K562 (cell line): Measurements from ENCODE around the gene C1orf122. TPM values are rescaled to one million over a fixed set of nuclear protein-coding genes. Genes with fewer than 3 reads are reported as not detected.
A peak's percentile ranks its signal among the peaks of the same experiment; 100 is the strongest.

ENCODE experiments used
- ATAC-seq: fragments of 200-7000 bp; cut with Tn5 transposase; 3 replicates; pipeline ENCODE4 v1.9.1; 2020; ENCODE audit warnings: moderate library complexity
- BruUV-seq: library from RNA; stranded (reverse); fragments of 400-500 nt; replicated peaks from 2 replicates; lab custom pipeline; 2021; lab: Mats Ljungman, UMichigan
- CTCF ChIA-PET: fragments of 300-600 bp; formaldehyde crosslinking; extraction: SDS; loops from one replicate; lab custom pipeline; 2021; ENCODE audit warnings: low intra/inter-chr PET ratio; lab: Yijun Ruan, JAX
- POLR2A ChIA-PET: fragments of 300-600, 350-650 bp; sonication (Branson Sonifier 250); formaldehyde crosslinking; extraction: SDS; loops from one replicate; lab custom pipeline; 2021; ENCODE audit warnings: antibody characterized with exemption, inconsistent platforms; lab: Yijun Ruan, JAX
- DNase-seq, 4 experiments: peaks; one replicate each; pipeline versions ENCODE4 v3.0.0 to v3.0.0-alpha.2; 2011 to 2018; ENCODE audit warnings: low spot score in 3 of 4, mixed read lengths in 3 of 4; ENCODE audit errors: extremely low read depth in 1 of 4
- FAIRE-seq: peaks from 2 replicates; lab custom pipeline; 2011; peaks lifted over from hg19 to GRCh38; lab: Jason Lieb, UNC
- H2AFZ ChIP-seq: 2 replicates; pipeline ENCODE4 v1.6.0; 2011; ENCODE audit warnings: low read depth, low read length, control low read depth, inconsistent platforms
- H3K27ac ChIP-seq: fragments of 200-600 bp; 3 replicates; pipeline ENCODE4 v1.8.0; 2011; ENCODE audit warnings: low read depth, mild to moderate bottlenecking, control low read depth, inconsistent platforms, low read length, moderate library complexity, mixed read lengths; ENCODE audit errors: extremely low read depth
- H3K27me3 ChIP-seq, 2 experiments: fragments of 300-600 bp in 1 of 2; 2 replicates in 1 of 2; 3 replicates in 1 of 2; pipeline versions ENCODE4 v1.6.0 to v1.8.0; 2011; ENCODE audit warnings: inconsistent platforms in 2 of 2, low read length in 2 of 2, mild to moderate bottlenecking in 1 of 2, mixed read lengths in 1 of 2, moderate library complexity in 1 of 2; ENCODE audit not compliant: control insufficient read depth in 2 of 2, insufficient read depth in 2 of 2
- H3K36me3 ChIP-seq: fragments of 300-600 bp; 3 replicates; pipeline ENCODE4 v1.8.0; 2011; ENCODE audit warnings: mild to moderate bottlenecking, low read length, inconsistent platforms; ENCODE audit not compliant: control insufficient read depth, insufficient read depth
- H3K4me1 ChIP-seq, 2 experiments: fragments of 200-600 bp in 1 of 2; replicated peaks in 1 of 2; 2 replicates in 1 of 2; 3 replicates in 1 of 2; pipeline versions ENCODE4 v1.5.1 to v1.8.0; 2011; ENCODE audit warnings: inconsistent platforms in 2 of 2, low read length in 2 of 2, mild to moderate bottlenecking in 1 of 2, mixed read lengths in 1 of 2, moderate library complexity in 1 of 2; ENCODE audit not compliant: control insufficient read depth in 2 of 2, insufficient read depth in 2 of 2
- H3K4me2 ChIP-seq: 2 replicates; pipeline ENCODE4 v1.6.1; 2011; ENCODE audit warnings: low read length, control low read depth, inconsistent platforms, mixed read lengths; ENCODE audit not compliant: insufficient read depth
- H3K4me3 ChIP-seq: fragments of 200-600 bp; sonication (generic), shearing (Covaris generic); 2 replicates; pipeline ENCODE4 v1.5.1; 2016; ENCODE audit warnings: control low read depth, inconsistent platforms
- H3K79me2 ChIP-seq: fragments of 200-600 bp; 3 replicates; pipeline ENCODE4 v1.8.0; 2011; ENCODE audit warnings: low read length, inconsistent platforms; ENCODE audit not compliant: control insufficient read depth, insufficient read depth
- H3K9ac ChIP-seq, 2 experiments: 2 replicates each; pipeline versions ENCODE4 v1.6.0 to v1.6.1; 2011; ENCODE audit warnings: low read depth in 2 of 2, low read length in 2 of 2, control low read depth in 1 of 2, inconsistent platforms in 1 of 2, mild to moderate bottlenecking in 1 of 2, mixed read lengths in 1 of 2; ENCODE audit not compliant: insufficient read depth in 1 of 2
- H3K9me1 ChIP-seq: one replicate; pipeline ENCODE4 v1.6.0; 2011; ENCODE audit warnings: inconsistent platforms, mild to moderate bottlenecking, low read length, moderate library complexity; ENCODE audit not compliant: control insufficient read depth, insufficient read depth
- H3K9me3 ChIP-seq: replicated peaks from 2 replicates; pipeline ENCODE4 v1.5.1; 2011; ENCODE audit warnings: low read depth, low read length, inconsistent platforms; ENCODE audit not compliant: control insufficient read depth, insufficient read depth
- H4K20me1 ChIP-seq: replicated peaks from 2 replicates; pipeline ENCODE4 v1.6.1; 2011; ENCODE audit warnings: low read length, inconsistent platforms, mixed read lengths; ENCODE audit not compliant: control insufficient read depth, insufficient read depth
- BMI1 ChIP-seq: fragments of 150-350 bp; IDR thresholded peaks from 2 replicates; pipeline ENCODE4 v1.6.1; 2014; ENCODE audit warnings: low read length
- HEY1 ChIP-seq: fragments of 250-450 bp; sonication (Bioruptor Pico); IDR thresholded peaks from 2 replicates; pipeline ENCODE4 v1.5.0; 2020; ENCODE audit warnings: mild to moderate bottlenecking, moderate library complexity, borderline replicate concordance
- HIVEP1 ChIP-seq: fragments of 250-450 bp; sonication (Bioruptor Pico); IDR thresholded peaks from 2 replicates; pipeline ENCODE4 v1.4.0; 2020; ENCODE audit warnings: mild to moderate bottlenecking
- SP2 ChIP-seq: IDR thresholded peaks from 2 replicates; pipeline ENCODE4 v1.6.1; 2011; ENCODE audit warnings: mild to moderate bottlenecking, low read depth, low read length, moderate library complexity; ENCODE audit not compliant: poor library complexity, severe bottlenecking; ENCODE audit errors: extremely low read depth
- ZNF699 ChIP-seq: fragments of 250-450 bp; sonication (Bioruptor Pico); IDR thresholded peaks from 2 replicates; pipeline ENCODE4 v1.8.0; 2021; ENCODE audit warnings: mild to moderate bottlenecking, moderate library complexity; ENCODE audit not compliant: insufficient replicate concordance
- WGBS: fragments of 100-300 bp; shearing (Covaris generic); methylation state at CpG from one replicate; pipeline ENCODE4 v1.1.6; 2016; ENCODE audit warnings: low coverage, mixed read lengths; ENCODE audit not compliant: insufficient coverage; ENCODE audit errors: missing lambda C conversion rate; 5-methylcytosine and 5-hydroxymethylcytosine counted together
- in situ Hi-C: fragments of 300-500 bp; cut with MboI; formaldehyde crosslinking; loops from 4 replicates; pipeline ENCODE4 v1.15.0; 2018; ENCODE audit warnings: inconsistent platforms, mixed read lengths
- intact Hi-C: fragments of 100-400 bp; cut with micrococcal nuclease; formaldehyde crosslinking; loops from 2 replicates; pipeline ENCODE4 v1.14.2; 2022
- polyA plus RNA-seq, 8 experiments: library from polyadenylated mRNA; depleted of rRNA in 4 of 8; stranded (reverse) in 5 of 8; unstranded in 3 of 8; fragments of >200 nt; fragmentation: Nextera tagmentation in 2 of 8; fragmentation: Illumina TruSeq in 1 of 8; extraction: Ambion mirVana in 2 of 8; extraction: Trizol in 1 of 8; gene quantifications; 2 replicates each; pipeline versions ENCODE4 v1.2.1 to v1.2.3, GENCODE V29; 2011 to 2014; ENCODE audit warnings: inconsistent platforms in 1 of 8, missing spikeins in 1 of 8
- total RNA-seq, 7 experiments: library from RNA; depleted of rRNA in 6 of 7; stranded (reverse); fragments of >200 nt in 6 of 7; fragmentation: Illumina TruSeq in 2 of 7; extraction: Trizol in 2 of 7; gene quantifications; 2 replicates each; pipeline versions ENCODE4 v1.2.1 to v1.2.3, GENCODE V29; 2011 to 2021; ENCODE audit warnings: low replicate concordance in 1 of 7
- TF ChIP-seq, protein P1 (sequence below), 2 experiments: fragments of 200-800 bp in 1 of 2; sonication (Bioruptor generic) in 1 of 2; sonication (generic) in 1 of 2; formaldehyde crosslinking in 1 of 2; IDR thresholded peaks in 1 of 2; conservative IDR thresholded peaks in 1 of 2; 2 replicates each; pipeline versions ENCODE4 v1.5.0 to v1.6.1; 2016 to 2020; ENCODE audit warnings: missing compliant biosample characterization in 1 of 2, missing genetic modification characterization in 1 of 2, missing genetic modification reagents in 1 of 2
- TF ChIP-seq, protein P2 (sequence below): sonication (generic); formaldehyde crosslinking; IDR thresholded peaks from 2 replicates; pipeline ENCODE4 v1.8.0; 2023; ENCODE audit warnings: mild to moderate bottlenecking, missing genetic modification reagents
- TF ChIP-seq, protein P3 (sequence below): fragments of 450-650 bp; formaldehyde crosslinking; IDR thresholded peaks from 2 replicates; pipeline ENCODE4 v1.4.0; 2020; ENCODE audit warnings: mild to moderate bottlenecking, mixed read lengths
- TF ChIP-seq, protein P4 (sequence below): IDR thresholded peaks from 2 replicates; pipeline ENCODE4 v1.6.1; 2016; ENCODE audit warnings: missing genetic modification characterization, missing compliant biosample characterization
- TF ChIP-seq, protein P5 (sequence below): sonication (generic); formaldehyde crosslinking; IDR thresholded peaks from 2 replicates; pipeline ENCODE4 v1.8.1; 2023; ENCODE audit warnings: mild to moderate bottlenecking, missing genetic modification reagents, moderate library complexity

C1orf122 gene
- total and polyA plus RNA-seq, 9 of the 15 experiments (the other 6 are each of a cell fraction or from before 2014, with no cell fraction given), result 3.6 to 70.9 (median 17.3) TPM

DNA sequence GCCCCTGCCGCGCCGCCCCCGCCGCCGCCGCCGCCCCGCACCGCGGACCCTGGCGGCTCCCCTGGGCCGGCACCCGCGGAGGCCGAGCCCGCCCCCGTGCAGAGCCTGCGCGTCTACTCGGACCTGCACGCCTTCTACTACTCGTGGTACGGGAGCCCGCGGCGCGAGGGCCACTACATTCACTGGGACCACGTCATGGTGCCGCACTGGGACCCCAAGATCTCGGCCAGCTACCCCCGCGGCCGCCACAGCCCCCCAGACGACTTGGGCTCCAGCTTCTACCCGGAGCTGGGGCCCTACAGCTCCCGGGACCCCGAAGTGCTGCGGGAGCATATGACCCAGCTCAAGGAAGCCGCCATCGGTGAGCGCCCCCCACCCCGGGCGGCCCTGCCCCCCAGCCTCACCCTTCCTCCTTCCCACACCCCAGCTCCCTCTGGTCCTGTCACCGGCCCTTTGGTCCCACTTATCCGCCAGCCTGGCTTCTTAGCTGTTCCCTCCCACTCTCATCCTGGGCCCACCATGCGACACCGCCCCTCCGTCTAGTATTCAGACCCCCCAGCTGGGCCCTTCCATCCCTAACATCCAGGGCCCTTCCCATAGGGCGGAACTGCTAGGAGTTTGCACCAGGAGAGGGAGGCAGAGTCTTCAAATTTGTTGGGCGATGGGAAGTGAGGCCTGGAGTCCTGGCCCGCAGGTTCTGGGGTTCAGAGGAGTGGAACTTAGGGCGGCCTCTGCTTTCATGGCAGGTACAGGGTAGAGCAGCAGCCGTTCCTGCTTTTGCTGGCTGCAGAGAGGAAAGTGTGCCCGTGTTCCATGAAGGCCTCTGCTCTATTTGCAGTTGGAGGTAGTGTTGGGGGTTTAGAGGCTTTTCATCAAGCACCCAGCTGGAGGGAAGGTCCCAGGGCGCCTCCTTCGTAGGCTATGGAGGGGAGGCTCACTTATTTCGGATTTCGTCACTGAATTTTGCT is 12.9 kb upstream of the C1orf122 start:
- POLR2A ChIA-PET, result interaction anchor here (0.6 to 0.9 kb wide), 3 partner anchors 8 to 103 kb away, joined by 3 to 5 read pairs (median 3); no protein-coding TSS in a partner anchor
- Histone ChIP-seq H3K9me1 (no peaks in the 10 kb centered on the region), H4K20me1 (peaks cover 20% of the 10 kb centered on the region), H3K4me2 (no peak overlapping the region), H3K4me1 (peaks cover 0 to 24% of the 10 kb centered on the region in 2 experiments; a peak in 3 of 5 replicates), H3K4me3 (peak overlapping the region; percentile 14; the same call in 1 of the 2 replicates), H3K36me3 (no peaks in the 10 kb centered on the region), H3K27me3 (peaks cover 22 to 43% of the 10 kb centered on the region in 2 experiments; a peak in 4 of 5 replicates), H3K9ac (no peak overlapping the region; a peak in 1 of 4 replicates), H2AFZ (no peak overlapping the region), H3K27ac (no peak overlapping the region), H3K9me3 (no peaks in the 10 kb centered on the region), H3K79me2 (no peaks in the 10 kb centered on the region)
- WGBS, result 18% methylated on average over 51 of the region's 59 CpGs
- no peak for TF ChIP-seq BMI1
- no peak for TF ChIP-seq HEY1 (CRISPR knock-in tag)
- no peak for TF ChIP-seq ZNF699 (CRISPR knock-in tag)
- TF ChIP-seq, protein P1, sequence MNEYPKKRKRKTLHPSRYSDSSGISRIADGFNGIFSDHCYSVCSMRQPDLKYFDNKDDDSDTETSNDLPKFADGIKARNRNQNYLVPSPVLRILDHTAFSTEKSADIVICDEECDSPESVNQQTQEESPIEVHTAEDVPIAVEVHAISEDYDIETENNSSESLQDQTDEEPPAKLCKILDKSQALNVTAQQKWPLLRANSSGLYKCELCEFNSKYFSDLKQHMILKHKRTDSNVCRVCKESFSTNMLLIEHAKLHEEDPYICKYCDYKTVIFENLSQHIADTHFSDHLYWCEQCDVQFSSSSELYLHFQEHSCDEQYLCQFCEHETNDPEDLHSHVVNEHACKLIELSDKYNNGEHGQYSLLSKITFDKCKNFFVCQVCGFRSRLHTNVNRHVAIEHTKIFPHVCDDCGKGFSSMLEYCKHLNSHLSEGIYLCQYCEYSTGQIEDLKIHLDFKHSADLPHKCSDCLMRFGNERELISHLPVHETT (CRISPR knock-in tag; conservative IDR thresholded peaks at IDR 0.05 in 1 of 2, IDR thresholded peaks at IDR 0.05 in 1 of 2), result no peak
- TF ChIP-seq, protein P2, sequence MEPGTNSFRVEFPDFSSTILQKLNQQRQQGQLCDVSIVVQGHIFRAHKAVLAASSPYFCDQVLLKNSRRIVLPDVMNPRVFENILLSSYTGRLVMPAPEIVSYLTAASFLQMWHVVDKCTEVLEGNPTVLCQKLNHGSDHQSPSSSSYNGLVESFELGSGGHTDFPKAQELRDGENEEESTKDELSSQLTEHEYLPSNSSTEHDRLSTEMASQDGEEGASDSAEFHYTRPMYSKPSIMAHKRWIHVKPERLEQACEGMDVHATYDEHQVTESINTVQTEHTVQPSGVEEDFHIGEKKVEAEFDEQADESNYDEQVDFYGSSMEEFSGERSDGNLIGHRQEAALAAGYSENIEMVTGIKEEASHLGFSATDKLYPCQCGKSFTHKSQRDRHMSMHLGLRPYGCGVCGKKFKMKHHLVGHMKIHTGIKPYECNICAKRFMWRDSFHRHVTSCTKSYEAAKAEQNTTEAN (CRISPR knock-in tag), result 0 out of 2 replicates have a peak, but pooled peaks have one; percentile 48
- TF ChIP-seq, protein P3, sequence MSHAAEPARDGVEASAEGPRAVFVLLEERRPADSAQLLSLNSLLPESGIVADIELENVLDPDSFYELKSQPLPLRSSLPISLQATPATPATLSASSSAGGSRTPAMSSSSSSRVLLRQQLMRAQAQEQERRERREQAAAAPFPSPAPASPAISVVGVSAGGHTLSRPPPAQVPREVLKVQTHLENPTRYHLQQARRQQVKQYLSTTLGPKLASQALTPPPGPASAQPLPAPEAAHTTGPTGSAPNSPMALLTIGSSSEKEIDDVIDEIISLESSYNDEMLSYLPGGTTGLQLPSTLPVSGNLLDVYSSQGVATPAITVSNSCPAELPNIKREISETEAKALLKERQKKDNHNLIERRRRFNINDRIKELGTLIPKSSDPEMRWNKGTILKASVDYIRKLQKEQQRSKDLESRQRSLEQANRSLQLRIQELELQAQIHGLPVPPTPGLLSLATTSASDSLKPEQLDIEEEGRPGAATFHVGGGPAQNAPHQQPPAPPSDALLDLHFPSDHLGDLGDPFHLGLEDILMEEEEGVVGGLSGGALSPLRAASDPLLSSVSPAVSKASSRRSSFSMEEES, result no peak
- no peak for TF ChIP-seq SP2
- TF ChIP-seq, protein P4, sequence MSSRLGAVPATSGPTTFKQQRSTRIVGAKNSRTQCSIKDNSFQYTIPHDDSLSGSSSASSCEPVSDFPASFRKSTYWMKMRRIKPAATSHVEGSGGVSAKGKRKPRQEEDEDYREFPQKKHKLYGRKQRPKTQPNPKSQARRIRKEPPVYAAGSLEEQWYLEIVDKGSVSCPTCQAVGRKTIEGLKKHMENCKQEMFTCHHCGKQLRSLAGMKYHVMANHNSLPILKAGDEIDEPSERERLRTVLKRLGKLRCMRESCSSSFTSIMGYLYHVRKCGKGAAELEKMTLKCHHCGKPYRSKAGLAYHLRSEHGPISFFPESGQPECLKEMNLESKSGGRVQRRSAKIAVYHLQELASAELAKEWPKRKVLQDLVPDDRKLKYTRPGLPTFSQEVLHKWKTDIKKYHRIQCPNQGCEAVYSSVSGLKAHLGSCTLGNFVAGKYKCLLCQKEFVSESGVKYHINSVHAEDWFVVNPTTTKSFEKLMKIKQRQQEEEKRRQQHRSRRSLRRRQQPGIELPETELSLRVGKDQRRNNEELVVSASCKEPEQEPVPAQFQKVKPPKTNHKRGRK (tag), result peak; percentile 33; the same call in 1 of the 2 replicates
- TF ChIP-seq HIVEP1, result no peak
- TF ChIP-seq, protein P5, sequence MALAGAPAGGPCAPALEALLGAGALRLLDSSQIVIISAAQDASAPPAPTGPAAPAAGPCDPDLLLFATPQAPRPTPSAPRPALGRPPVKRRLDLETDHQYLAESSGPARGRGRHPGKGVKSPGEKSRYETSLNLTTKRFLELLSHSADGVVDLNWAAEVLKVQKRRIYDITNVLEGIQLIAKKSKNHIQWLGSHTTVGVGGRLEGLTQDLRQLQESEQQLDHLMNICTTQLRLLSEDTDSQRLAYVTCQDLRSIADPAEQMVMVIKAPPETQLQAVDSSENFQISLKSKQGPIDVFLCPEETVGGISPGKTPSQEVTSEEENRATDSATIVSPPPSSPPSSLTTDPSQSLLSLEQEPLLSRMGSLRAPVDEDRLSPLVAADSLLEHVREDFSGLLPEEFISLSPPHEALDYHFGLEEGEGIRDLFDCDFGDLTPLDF (CRISPR knock-in tag), result no peak
- intact Hi-C loops, result no loop called here
- FAIRE-seq (no peak), ATAC-seq (no peak; the same call in 2 of the 3 replicates), DNase-seq (peak in 1 of 4 experiments; percentile 48)
- CTCF ChIA-PET, result no interaction called here
- BruUV-seq, result no TSS peak
- in situ Hi-C loops, result no loop called here
